Upper lobe of left lung (tissue), 6 donors: Measurements from ENCODE around the gene CD58. TPM values are rescaled to one million over a fixed set of nuclear protein-coding genes. Genes with fewer than 3 reads are reported as not detected.
"Not testable (repeated sequence)": the region's sequence is repeated elsewhere in the genome, so short reads cannot be mapped to it uniquely, and the experiment has no call there.

ENCODE experiments used
- ATAC-seq, 2 donors: fragments of 200-7000 bp; cut with Tn5 transposase; one replicate each; pipeline ENCODE4 v1.9.1; 2022; ENCODE audit warnings: mild to moderate bottlenecking in 2 of 2, moderate library complexity in 2 of 2; ENCODE audit not compliant: low FRiP score in 2 of 2
- DNase-seq, 2 donors: peaks; one replicate each; pipeline ENCODE4 v3.0.0-alpha.2; 2019 to 2020
- H3K27ac ChIP-seq, 4 donors: fragments of 200-600 bp; sonication (generic); one replicate each; pipeline ENCODE4 v1.5.1; 2016 to 2019
- H3K27me3 ChIP-seq, 4 donors: fragments of 200-600 bp; sonication (generic); one replicate each; pipeline ENCODE4 v1.5.1; 2017 to 2019
- H3K36me3 ChIP-seq, 4 donors: fragments of 200-600 bp; sonication (generic); one replicate each; pipeline ENCODE4 v1.5.1; 2016 to 2019
- H3K4me1 ChIP-seq, 4 donors: fragments of 200-600 bp; sonication (generic); one replicate each; pipeline ENCODE4 v1.5.1; 2018 to 2019
- H3K4me3 ChIP-seq, 4 donors: fragments of 200-600 bp; sonication (generic); one replicate each; pipeline ENCODE4 v1.5.1; 2017 to 2019; ENCODE audit warnings: mild to moderate bottlenecking in 2 of 4, moderate library complexity in 1 of 4
- H3K9me3 ChIP-seq, 4 donors: fragments of 200-600 bp; sonication (generic); one replicate each; pipeline ENCODE4 v1.5.1; 2018 to 2019
- EP300 ChIP-seq, 4 donors: sonication (generic); formaldehyde crosslinking; IDR thresholded peaks; one replicate each; pipeline ENCODE4 v1.5.1; 2017; ENCODE audit warnings: antibody characterized with exemption in 4 of 4, control low read depth in 2 of 4
- POLR2A ChIP-seq, 4 donors: fragments of 450-650 bp; IDR thresholded peaks; one replicate each; pipeline ENCODE4 v1.5.1; 2016 to 2017; ENCODE audit warnings: antibody characterized with exemption in 4 of 4, mild to moderate bottlenecking in 2 of 4
- POLR2AphosphoS5 ChIP-seq, 2 donors: sonication (generic); formaldehyde crosslinking; IDR thresholded peaks; one replicate each; pipeline ENCODE4 v1.5.1; 2017; ENCODE audit warnings: antibody characterized with exemption in 2 of 2
- WGBS, 2 donors: methylation state at CpG; one replicate each; pipeline ENCODE4 v1.1.5; 2017 to 2018; 5-methylcytosine and 5-hydroxymethylcytosine counted together
- total RNA-seq, 6 donors: library from RNA; depleted of rRNA in 4 of 6; stranded (reverse); fragments of >200 nt in 4 of 6; gene quantifications; one replicate each; pipeline versions ENCODE4 v1.1.0 to v1.2.1, GENCODE V29; 2016 to 2021
- TF ChIP-seq, protein P1 (sequence below), 6 experiments: fragments of 450-650 bp in 4 of 6; fragments of 200-600 bp in 2 of 6; sonication (generic) in 2 of 6; IDR thresholded peaks; one replicate each; pipeline ENCODE4 v1.5.1; 2016 to 2019; ENCODE audit warnings: antibody characterized with exemption in 6 of 6
- donor health status: DM: no; HTN: no; CAD: no; lungs with moderate emphysema.
- donor health status: DM: no; HTN: yes; CAD: no; lungs with severe emphysema.

CD58 gene
- total RNA-seq, 6 donors from 2014 or later = 17.8 to 52.0 (median 32.4) TPM

DNA sequence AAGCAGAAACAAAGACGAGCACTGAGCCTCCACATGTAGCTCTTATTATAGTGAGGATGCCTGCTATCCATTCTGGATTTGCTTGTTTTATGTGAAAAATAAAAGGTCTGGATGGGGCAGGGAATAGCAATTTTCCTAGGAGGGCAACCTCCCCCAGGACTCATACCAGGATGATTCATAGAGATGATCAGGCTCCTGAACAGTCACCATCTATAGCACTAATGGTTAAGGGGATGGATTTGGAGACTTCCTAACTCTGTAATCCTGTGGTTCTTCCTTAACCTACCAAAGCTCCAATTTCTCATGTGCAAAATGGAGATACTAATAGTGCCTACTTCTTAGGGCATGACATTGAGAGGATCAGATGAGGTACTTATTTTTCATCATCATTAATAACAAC, 34.5 kb upstream of the CD58 start:
- Histone ChIP-seq H3K27ac (peak overlapping the region in 1 of 4 donors; percentile 68), H3K36me3 (no peaks in the 10 kb centered on the region), H3K4me3 (no peak overlapping the region), H3K4me1 (no peaks in the 10 kb centered on the region), H3K9me3 (no peaks in the 10 kb centered on the region), H3K27me3 (no peaks in the 10 kb centered on the region)
- DNase-seq = no peak
- no peak for TF ChIP-seq EP300 (IDR thresholded peaks at IDR 0.05)
- TF ChIP-seq POLR2AphosphoS5 (IDR thresholded peaks at IDR 0.05) = no peak
- TF ChIP-seq, protein P1, sequence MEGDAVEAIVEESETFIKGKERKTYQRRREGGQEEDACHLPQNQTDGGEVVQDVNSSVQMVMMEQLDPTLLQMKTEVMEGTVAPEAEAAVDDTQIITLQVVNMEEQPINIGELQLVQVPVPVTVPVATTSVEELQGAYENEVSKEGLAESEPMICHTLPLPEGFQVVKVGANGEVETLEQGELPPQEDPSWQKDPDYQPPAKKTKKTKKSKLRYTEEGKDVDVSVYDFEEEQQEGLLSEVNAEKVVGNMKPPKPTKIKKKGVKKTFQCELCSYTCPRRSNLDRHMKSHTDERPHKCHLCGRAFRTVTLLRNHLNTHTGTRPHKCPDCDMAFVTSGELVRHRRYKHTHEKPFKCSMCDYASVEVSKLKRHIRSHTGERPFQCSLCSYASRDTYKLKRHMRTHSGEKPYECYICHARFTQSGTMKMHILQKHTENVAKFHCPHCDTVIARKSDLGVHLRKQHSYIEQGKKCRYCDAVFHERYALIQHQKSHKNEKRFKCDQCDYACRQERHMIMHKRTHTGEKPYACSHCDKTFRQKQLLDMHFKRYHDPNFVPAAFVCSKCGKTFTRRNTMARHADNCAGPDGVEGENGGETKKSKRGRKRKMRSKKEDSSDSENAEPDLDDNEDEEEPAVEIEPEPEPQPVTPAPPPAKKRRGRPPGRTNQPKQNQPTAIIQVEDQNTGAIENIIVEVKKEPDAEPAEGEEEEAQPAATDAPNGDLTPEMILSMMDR (IDR thresholded peaks at IDR 0.05) = no peak
- TF ChIP-seq POLR2A (IDR thresholded peaks at IDR 0.05) = no peak
- 84 to 91% methylated on average over 1 of the region's 1 CpG for WGBS, 2 donors
- no peak for ATAC-seq

- not testable (repeated sequence) for H3K9me3 ChIP-seq, DNase-seq, H3K27ac ChIP-seq, ATAC-seq, H3K4me3 ChIP-seq, H3K36me3 ChIP-seq, H3K27me3 ChIP-seq, H3K4me1 ChIP-seq
- WGBS, 2 donors = 80 to 83% methylated on average over 6 of the region's 6 CpGs
Measured at GRCh38 chr1:116604408-116604807, 33.6 kb upstream of the CD58 start.

DNA sequence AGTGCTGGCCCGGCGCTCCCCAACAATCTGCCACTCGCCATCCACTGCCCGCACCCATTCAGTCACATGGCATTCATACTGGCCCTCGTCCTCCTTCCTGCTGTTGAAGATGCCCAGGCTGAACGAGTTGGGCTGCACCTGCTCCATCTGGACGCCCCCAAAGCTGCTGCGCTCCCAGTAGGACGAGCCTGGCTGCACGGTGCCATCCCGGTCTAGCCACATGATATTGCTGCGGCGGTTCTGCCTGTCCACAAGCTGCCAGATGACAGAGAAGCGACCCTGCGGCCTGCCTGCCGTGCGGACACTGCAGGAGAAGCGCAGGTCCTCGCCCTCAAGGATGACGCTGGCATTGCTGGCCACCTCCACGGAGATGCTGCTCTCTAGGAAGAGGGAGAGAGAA, 32.8 kb upstream of the CD58 start:
- H3K9me3 ChIP-seq, ATAC-seq, H3K27ac ChIP-seq, H3K4me1 ChIP-seq, H3K27me3 ChIP-seq, H3K4me3 ChIP-seq, H3K36me3 ChIP-seq: not testable (repeated sequence)
- 83 to 93% methylated on average over 8 to 9 of the region's 21 CpGs for WGBS, 2 donors
- DNase-seq = peak in 1 of 2 donors; percentile 60

DNA sequence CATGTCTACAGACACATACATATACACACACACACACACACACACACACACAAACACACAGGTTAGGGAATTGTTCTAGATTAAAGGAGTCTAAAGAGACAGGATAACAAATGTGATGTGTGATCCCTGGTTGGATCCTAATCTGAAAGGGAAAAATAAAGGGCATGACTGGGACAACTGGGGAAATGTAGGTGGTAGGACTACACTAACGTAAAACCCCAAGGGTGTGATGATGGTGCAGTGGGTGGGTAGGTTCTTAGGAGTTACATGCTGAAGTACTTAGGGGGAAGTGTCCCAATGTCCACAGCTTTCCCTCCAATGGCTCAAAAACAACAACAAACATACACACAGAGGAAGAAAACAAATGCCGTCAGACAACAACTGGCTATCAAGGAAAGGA, 28.5 kb upstream of the CD58 start:
- DNase-seq, H3K27me3 ChIP-seq, H3K36me3 ChIP-seq, ATAC-seq, H3K27ac ChIP-seq, H3K9me3 ChIP-seq, H3K4me1 ChIP-seq, H3K4me3 ChIP-seq: not testable (repeated sequence)
- 76 to 88% methylated on average over 2 of the region's 2 CpGs for WGBS, 2 donors

GRCh38 chr1:116598420-116599036, 27.7 kb upstream of the CD58 start:
- DNase-seq, H3K27ac ChIP-seq, H3K36me3 ChIP-seq, H3K4me1 ChIP-seq, ATAC-seq, H3K27me3 ChIP-seq, H3K4me3 ChIP-seq, H3K9me3 ChIP-seq: not testable (repeated sequence)
- WGBS, 2 donors = 69 to 72% methylated on average over 9 to 11 of the region's 11 CpGs

- WGBS, 2 donors = 60 to 92% methylated on average over 2 of the region's 2 CpGs
- H3K4me3 ChIP-seq, DNase-seq, H3K27me3 ChIP-seq, H3K27ac ChIP-seq, H3K4me1 ChIP-seq, H3K36me3 ChIP-seq, H3K9me3 ChIP-seq, ATAC-seq: not testable (repeated sequence)
Measured at GRCh38 chr1:116597388-116597787, 26.6 kb upstream of the CD58 start.

GRCh38 chr1:116596742-116597307, 26.0 kb upstream of the CD58 start:
- not testable (repeated sequence) for H3K4me3 ChIP-seq, H3K27ac ChIP-seq, H3K4me1 ChIP-seq, H3K9me3 ChIP-seq, H3K36me3 ChIP-seq, DNase-seq, H3K27me3 ChIP-seq
- 64 to 76% methylated on average over 5 of the region's 5 CpGs for WGBS, 2 donors
- ATAC-seq = peak in 1 of 2 donors; percentile 16

DNA sequence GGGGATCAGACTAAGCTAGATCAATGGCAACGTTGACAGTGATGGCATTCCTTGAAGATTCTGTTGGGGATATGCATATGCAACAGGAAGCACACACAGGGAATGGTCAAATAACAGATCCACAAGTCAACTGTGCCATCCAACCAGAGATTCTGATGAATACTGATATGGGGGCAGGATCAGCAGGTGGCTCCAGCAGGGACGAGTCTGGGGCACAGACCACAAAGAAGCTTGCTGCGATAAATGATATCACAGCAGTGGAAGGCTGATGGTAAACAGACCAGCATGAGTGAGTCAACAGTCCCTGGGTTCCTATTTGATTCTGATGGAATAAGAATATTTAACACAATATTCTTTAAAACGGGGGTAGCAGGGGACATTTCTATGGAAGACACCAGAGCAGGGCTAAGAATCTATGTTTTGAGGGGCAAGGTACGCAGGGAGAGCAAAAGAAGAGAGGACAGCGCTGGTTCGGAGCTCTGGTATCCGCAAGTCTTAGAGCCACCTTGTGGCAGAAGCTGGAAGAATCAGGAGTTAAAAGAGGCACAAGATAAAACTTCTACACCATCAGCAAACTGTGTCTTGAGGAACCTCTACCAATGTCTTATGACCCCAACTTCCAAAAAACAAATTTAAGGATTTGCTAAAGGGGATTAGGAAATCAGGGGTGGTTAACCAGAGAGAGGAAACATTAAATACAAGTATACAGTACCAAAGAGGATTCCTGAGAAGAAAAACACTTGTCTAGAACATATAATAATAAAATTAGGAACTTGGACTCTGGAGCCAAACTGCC, 25.3 kb upstream of the CD58 start:
- not testable (repeated sequence) for DNase-seq, H3K27me3 ChIP-seq, H3K9me3 ChIP-seq, H3K27ac ChIP-seq, H3K4me1 ChIP-seq, H3K36me3 ChIP-seq, H3K4me3 ChIP-seq
- 14 to 16% methylated on average over 8 of the region's 8 CpGs for WGBS, 2 donors
- TF ChIP-seq, protein P1 (IDR thresholded peaks at IDR 0.05) = peak in 4 of 6 experiments; percentile 6 to 53 (median 24)
- peak in 1 of 2 donors; percentile 81 for ATAC-seq

DNA sequence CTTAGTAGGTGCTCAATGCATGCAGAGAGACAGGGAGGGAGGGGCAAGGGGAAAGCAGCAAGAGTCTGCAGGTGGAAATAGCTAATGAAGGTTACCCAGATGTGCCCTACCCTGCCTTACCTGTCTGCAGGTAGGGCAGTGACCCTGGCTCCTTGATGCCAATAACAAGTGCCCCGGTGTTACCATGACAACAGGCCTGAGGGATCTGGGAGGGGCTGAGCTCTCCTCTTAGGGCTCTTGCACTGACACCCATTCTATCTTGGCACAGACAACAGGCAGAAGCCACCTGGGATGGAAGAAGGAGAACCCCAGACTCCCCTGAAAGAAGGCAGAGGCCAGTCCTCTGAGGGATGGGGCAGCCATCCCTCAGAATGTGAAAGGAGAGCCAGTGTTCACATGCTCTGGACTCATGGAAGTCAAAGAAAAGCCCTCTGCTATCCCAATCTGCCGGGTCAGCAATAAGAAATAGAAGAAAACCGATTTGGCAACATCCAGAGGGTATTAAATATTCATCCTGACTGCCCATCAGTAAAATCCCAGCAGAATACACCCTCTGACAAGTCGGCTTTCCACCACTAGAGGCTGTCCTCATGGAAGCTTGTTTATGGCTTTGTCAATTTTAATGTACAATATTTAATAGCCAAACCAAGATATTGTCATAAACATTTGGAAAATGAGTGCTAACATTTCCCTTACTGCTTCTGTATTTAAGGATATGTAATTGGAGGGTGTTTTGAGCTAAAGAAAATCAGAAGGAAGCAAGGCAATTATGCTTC, 24.4 kb upstream of the CD58 start:
- not testable (repeated sequence) for DNase-seq, H3K4me3 ChIP-seq, H3K4me1 ChIP-seq, H3K27me3 ChIP-seq, H3K27ac ChIP-seq, ATAC-seq, H3K9me3 ChIP-seq, H3K36me3 ChIP-seq
- WGBS, 2 donors = 71 to 74% methylated on average over 4 of the region's 4 CpGs

DNA sequence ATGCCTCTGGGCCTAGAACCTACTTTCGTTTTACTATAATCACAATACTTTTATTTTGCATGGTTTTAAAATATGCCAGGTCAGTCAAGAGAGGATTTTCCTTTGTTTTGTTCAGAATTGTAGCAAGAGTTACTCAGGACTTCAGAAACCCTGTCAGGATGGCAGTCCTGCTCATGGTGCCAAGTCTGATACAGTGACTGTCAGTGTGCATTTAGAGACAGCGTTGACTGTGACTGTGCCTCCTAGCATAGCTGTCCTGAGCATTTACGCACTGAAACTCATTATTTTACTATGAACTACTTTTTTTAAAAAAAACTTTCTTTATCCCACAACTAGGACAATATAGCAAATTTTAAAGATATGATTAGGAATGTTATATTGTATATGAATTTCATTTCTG, 23.2 kb upstream of the CD58 start:
- not testable (repeated sequence) for ATAC-seq, DNase-seq, H3K27ac ChIP-seq, H3K4me3 ChIP-seq, H3K27me3 ChIP-seq, H3K9me3 ChIP-seq, H3K36me3 ChIP-seq, H3K4me1 ChIP-seq
- 99 to 100% methylated on average over 3 of the region's 3 CpGs for WGBS, 2 donors
